WERI-Rb-1 (cell line): ENCODE data around the gene PTPDC1.

Experiments
- DNase-seq: peaks from one replicate; pipeline ENCODE4 v3.0.0-alpha.2; 2020
- H3K27ac ChIP-seq: fragments of 250-450 bp; sonication (Bioruptor Pico); 2 replicates; pipeline ENCODE4 v1.5.1; 2020; ENCODE audit warnings: mild to moderate bottlenecking, moderate library complexity
- H3K27me3 ChIP-seq: fragments of 250-450 bp; sonication (Bioruptor Pico); 2 replicates; pipeline ENCODE4 v1.5.1; 2021; ENCODE audit warnings: mild to moderate bottlenecking, low read depth, moderate library complexity; ENCODE audit not compliant: insufficient read depth, severe bottlenecking
- H3K36me3 ChIP-seq: fragments of 250-450 bp; sonication (Bioruptor Pico); 2 replicates; pipeline ENCODE4 v1.5.1; 2020; ENCODE audit warnings: mild to moderate bottlenecking, moderate library complexity
- H3K4me3 ChIP-seq: 2 replicates; pipeline ENCODE4 v1.5.1; 2011; ENCODE audit warnings: low read depth, mild to moderate bottlenecking, control low read depth, low read length
- H3K9me3 ChIP-seq: fragments of 250-450 bp; sonication (Bioruptor Pico); 2 replicates; pipeline ENCODE4 v1.5.1; 2021; ENCODE audit warnings: mild to moderate bottlenecking, moderate library complexity; ENCODE audit not compliant: severe bottlenecking
- TF ChIP-seq, protein P1 (sequence below): IDR thresholded peaks from 2 replicates; pipeline ENCODE4 v1.5.1; 2011; ENCODE audit warnings: low read depth, mild to moderate bottlenecking, control low read depth, inconsistent platforms, low read length

The PTPDC1 gene

GRCh38 chr9:94140791-94141790, 56.8 kb downstream of the PTPDC1 start:
- Histone ChIP-seq H3K4me3 (no peak overlapping the region), H3K9me3 (no peaks in the 10 kb centered on the region), H3K36me3 (no peaks in the 10 kb centered on the region), H3K27me3 (no peaks in the 10 kb centered on the region), H3K27ac (peak overlapping the region; percentile 85)
- peak; percentile 32 for DNase-seq
- TF ChIP-seq, protein P1, sequence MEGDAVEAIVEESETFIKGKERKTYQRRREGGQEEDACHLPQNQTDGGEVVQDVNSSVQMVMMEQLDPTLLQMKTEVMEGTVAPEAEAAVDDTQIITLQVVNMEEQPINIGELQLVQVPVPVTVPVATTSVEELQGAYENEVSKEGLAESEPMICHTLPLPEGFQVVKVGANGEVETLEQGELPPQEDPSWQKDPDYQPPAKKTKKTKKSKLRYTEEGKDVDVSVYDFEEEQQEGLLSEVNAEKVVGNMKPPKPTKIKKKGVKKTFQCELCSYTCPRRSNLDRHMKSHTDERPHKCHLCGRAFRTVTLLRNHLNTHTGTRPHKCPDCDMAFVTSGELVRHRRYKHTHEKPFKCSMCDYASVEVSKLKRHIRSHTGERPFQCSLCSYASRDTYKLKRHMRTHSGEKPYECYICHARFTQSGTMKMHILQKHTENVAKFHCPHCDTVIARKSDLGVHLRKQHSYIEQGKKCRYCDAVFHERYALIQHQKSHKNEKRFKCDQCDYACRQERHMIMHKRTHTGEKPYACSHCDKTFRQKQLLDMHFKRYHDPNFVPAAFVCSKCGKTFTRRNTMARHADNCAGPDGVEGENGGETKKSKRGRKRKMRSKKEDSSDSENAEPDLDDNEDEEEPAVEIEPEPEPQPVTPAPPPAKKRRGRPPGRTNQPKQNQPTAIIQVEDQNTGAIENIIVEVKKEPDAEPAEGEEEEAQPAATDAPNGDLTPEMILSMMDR, result no peak

DNA sequence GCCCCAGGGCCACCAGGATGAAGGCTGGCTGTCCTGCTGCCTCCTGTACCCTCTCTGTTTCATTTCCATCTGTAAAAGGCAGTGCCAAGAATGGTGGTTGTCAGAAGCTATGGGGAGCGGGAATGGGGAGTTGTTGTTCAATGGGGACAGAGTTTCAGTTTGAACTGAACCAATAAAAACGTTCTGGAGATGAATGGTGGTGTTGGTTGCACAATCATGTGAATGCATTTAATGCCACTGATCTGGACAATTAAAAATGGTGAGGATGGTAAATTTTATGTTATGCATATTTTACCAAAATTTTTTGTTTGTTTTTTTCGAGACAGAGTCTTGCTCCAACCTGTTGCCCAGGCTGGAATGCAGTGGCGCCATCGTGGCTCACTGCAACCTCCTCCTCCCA, 58.1 kb downstream of the PTPDC1 start:
- no peak for DNase-seq
- H3K4me3 ChIP-seq, result no peak overlapping the region
- H3K36me3 ChIP-seq, result no peaks in the 10 kb centered on the region
- no peak overlapping the region for H3K27ac ChIP-seq
- no peaks in the 10 kb centered on the region for H3K27me3 ChIP-seq
- H3K9me3 ChIP-seq, result no peaks in the 10 kb centered on the region
- TF ChIP-seq, protein P1, result no peak

DNA sequence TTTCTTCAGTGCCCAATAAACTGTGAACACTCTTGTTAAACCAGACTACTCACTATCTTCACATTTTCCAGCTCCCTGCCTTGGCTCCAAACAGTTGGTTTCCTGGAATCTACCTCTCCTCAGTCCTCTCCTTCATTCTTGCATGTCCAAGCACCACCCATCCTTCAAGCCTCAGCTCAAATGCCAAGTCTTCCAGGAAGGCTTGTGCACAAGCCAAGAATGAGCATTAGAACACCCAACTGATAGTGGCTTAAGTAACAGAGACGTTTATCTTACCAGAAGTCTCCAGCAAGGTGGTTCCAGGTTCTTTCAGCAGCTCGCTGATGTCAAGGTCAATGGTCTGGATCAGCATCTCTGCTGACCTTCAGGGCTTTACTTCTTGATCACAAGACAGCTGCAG, 60.1 kb downstream of the PTPDC1 start:
- H3K27ac ChIP-seq, result no peak overlapping the region
- TF ChIP-seq, protein P1, result no peak
- no peaks in the 10 kb centered on the region for H3K9me3 ChIP-seq
- DNase-seq, result no peak
- H3K36me3 ChIP-seq, result no peaks in the 10 kb centered on the region
- H3K4me3 ChIP-seq, result no peak overlapping the region
- H3K27me3 ChIP-seq, result no peaks in the 10 kb centered on the region

DNA sequence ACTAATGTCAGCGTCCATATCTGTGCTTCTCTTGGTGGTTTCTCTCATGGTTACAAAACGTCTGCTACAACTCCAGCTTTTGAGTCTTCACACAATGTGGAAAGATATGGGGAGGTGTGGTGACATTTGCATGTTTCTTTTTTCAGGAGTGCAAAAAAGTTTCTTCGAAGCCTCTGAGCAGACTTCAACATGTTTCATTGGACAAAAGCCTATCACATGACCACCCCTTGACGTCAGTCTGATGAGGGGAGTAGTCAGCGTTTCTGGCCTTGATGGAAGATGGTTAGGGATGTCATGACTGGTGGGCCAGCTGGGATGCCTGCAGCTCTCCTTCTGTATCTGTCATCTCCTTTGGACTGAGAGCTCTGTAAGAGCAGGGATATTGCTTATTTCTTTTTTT, 61.4 kb downstream of the PTPDC1 start:
- Histone ChIP-seq H3K4me3 (no peak overlapping the region), H3K9me3 (no peaks in the 10 kb centered on the region), H3K36me3 (no peaks in the 10 kb centered on the region), H3K27me3 (no peaks in the 10 kb centered on the region), H3K27ac (no peak overlapping the region)
- TF ChIP-seq, protein P1, result no peak
- no peak for DNase-seq

- no peak overlapping the region for H3K4me3 ChIP-seq
- no peak for DNase-seq
- no peaks in the 10 kb centered on the region for H3K9me3 ChIP-seq
- H3K27ac ChIP-seq, result no peak overlapping the region
- TF ChIP-seq, protein P1, result no peak
- no peaks in the 10 kb centered on the region for H3K36me3 ChIP-seq
- H3K27me3 ChIP-seq, result no peaks in the 10 kb centered on the region
Measured at GRCh38 chr9:94147776-94148175, 63.5 kb downstream of the PTPDC1 start.
